GM18519 (cell line): ENCODE data around the gene IRF9.
A peak's percentile ranks its signal among the peaks of the same experiment; 100 is the strongest.

Source experiments
- ATAC-seq: cut with Tn5 transposase; IDR thresholded peaks from one replicate; pipeline ENCODE4 v1.9.1; 2021; ENCODE audit warnings: mild to moderate bottlenecking, moderate library complexity; ENCODE audit not compliant: unreplicated experiment, low FRiP score

Gene IRF9

GRCh38 chr14:24160850-24161804 is at the start of gene IRF9:
Gene IRF9 (plus strand): TSS chr14:24161265. CDS start chr14:24162145, 880 bp downstream.
- peak; percentile 58 for ATAC-seq

- ATAC-seq = no peak
Observed at GRCh38 chr14:24113379-24113800, 47.7 kb upstream of the IRF9 start.

- peak; percentile 9 for ATAC-seq
Observed at GRCh38 chr14:24113801-24114531, 47.1 kb upstream of the IRF9 start.

GRCh38 chr14:24114532-24115421 is 46.3 kb upstream of the IRF9 start, which contains the start of the genes DCAF11 and NRL:
Gene DCAF11 (plus strand): TSS chr14:24114777. CDS start chr14:24115595, 818 bp downstream.
Gene NRL (minus strand): TSS chr14:24114949. CDS start chr14:24082848, 32,101 bp downstream.
- ATAC-seq = peak; percentile 74

- no peak for ATAC-seq
Observed at GRCh38 chr14:24115422-24116127, 45.5 kb upstream of the IRF9 start.

GRCh38 chr14:24116128-24116814 is 44.8 kb upstream of the IRF9 start:
- ATAC-seq = no peak

GRCh38 chr14:24117179-24117578 is 43.9 kb upstream of the IRF9 start:
- ATAC-seq = no peak

GRCh38 chr14:24119691-24120090 is 41.4 kb upstream of the IRF9 start:
- ATAC-seq = no peak

GRCh38 chr14:24121210-24121609 is 39.9 kb upstream of the IRF9 start:
- no peak for ATAC-seq

- ATAC-seq = no peak
Observed at GRCh38 chr14:24122416-24122815, 38.6 kb upstream of the IRF9 start.

GRCh38 chr14:24122898-24123297 is 38.2 kb upstream of the IRF9 start:
- ATAC-seq = no peak

GRCh38 chr14:24123424-24124417 is 37.3 kb upstream of the IRF9 start:
- no peak for ATAC-seq

GRCh38 chr14:24126939-24127338 is 34.1 kb upstream of the IRF9 start:
- ATAC-seq = no peak

- ATAC-seq = no peak
Observed at GRCh38 chr14:24127673-24128072, 33.4 kb upstream of the IRF9 start.

- ATAC-seq = no peak
Observed at GRCh38 chr14:24129410-24129998, 31.6 kb upstream of the IRF9 start.

GRCh38 chr14:24130380-24130716 is 30.7 kb upstream of the IRF9 start, which contains the start of gene FITM1:
Gene FITM1 (plus strand): TSS chr14:24130659. CDS start chr14:24131564, 905 bp downstream.
- ATAC-seq = no peak

GRCh38 chr14:24130717-24131548 is 30.1 kb upstream of the IRF9 start:
- ATAC-seq = no peak
